A673 (cell line): ENCODE data around the gene XG.
"Not testable (repeated sequence)": the region's sequence is repeated elsewhere in the genome, so short reads cannot be mapped to it uniquely, and the experiment has no call there.

Experiments used
- EZH2 ChIP-seq: fragments of 200-600 bp; sonication (generic); IDR thresholded peaks from 2 replicates; pipeline ENCODE4 v1.6.1; 2017; ENCODE audit warnings: borderline replicate concordance, low read depth, mild to moderate bottlenecking, mixed read lengths, antibody characterized with exemption, low read length; ENCODE audit not compliant: poor library complexity, severe bottlenecking
- TF ChIP-seq, protein P1 (sequence below): fragments of 300-800, 200-600 bp; sonication (generic); conservative IDR thresholded peaks from 2 replicates; pipeline ENCODE4 v1.5.1; 2017; ENCODE audit warnings: low read depth, mild to moderate bottlenecking, antibody characterized with exemption, low read length, moderate library complexity, mixed read lengths

DNA sequence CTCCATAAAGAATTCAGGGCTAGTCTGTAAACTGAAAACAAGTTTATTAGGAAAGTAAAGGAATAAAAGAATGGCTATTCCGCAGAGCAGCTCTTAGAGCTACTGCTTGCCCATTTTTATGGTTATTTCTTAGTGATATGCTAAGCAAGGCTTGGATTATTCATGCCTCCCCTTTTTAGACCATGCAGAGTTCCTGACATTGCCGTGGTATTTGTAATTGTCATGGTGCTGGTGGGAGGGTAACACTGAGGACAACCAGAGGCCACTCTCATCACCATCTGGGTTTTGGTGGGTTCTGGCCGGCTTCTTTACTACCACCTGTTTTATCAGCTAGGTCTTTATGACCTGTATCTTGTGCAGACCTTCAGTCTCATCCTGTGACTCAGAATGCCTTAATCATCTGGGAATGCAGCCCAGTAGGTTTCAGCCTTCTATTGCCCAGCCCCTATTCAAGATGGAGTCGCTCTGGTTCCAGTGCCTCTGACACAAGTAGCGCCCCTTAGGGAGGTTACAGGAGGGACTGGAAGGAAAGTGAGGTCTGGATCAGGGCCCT lies 3.4 kb downstream of the XG start:
- TF ChIP-seq EZH2 = not testable (repeated sequence)
- TF ChIP-seq, protein P1, sequence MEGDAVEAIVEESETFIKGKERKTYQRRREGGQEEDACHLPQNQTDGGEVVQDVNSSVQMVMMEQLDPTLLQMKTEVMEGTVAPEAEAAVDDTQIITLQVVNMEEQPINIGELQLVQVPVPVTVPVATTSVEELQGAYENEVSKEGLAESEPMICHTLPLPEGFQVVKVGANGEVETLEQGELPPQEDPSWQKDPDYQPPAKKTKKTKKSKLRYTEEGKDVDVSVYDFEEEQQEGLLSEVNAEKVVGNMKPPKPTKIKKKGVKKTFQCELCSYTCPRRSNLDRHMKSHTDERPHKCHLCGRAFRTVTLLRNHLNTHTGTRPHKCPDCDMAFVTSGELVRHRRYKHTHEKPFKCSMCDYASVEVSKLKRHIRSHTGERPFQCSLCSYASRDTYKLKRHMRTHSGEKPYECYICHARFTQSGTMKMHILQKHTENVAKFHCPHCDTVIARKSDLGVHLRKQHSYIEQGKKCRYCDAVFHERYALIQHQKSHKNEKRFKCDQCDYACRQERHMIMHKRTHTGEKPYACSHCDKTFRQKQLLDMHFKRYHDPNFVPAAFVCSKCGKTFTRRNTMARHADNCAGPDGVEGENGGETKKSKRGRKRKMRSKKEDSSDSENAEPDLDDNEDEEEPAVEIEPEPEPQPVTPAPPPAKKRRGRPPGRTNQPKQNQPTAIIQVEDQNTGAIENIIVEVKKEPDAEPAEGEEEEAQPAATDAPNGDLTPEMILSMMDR = not testable (repeated sequence)
